HepG2 (cell line): ENCODE measurements around the gene NEK5. TPM values are rescaled to one million over a fixed set of nuclear protein-coding genes. Genes with fewer than 3 reads are reported as not detected.

Experiments used
- ATAC-seq: fragments of 200-7000 bp; cut with Tn5 transposase; 3 replicates; pipeline ENCODE4 v1.9.1; 2020; ENCODE audit warnings: mild to moderate bottlenecking, moderate library complexity
- BruUV-seq: library from RNA; stranded (reverse); fragments of 400-500 nt; replicated peaks from 2 replicates; lab custom pipeline; 2021; lab: Mats Ljungman, UMichigan
- CTCF ChIA-PET: fragments of 300-600 bp; formaldehyde crosslinking; extraction: SDS; loops from one replicate; lab custom pipeline; 2021; ENCODE audit warnings: low total read pairs, inconsistent platforms, low intra/inter-chr PET ratio; lab: Yijun Ruan, JAX
- POLR2A ChIA-PET: fragments of 350-600 bp; sonication (Branson Sonifier 250); formaldehyde crosslinking; loops from one replicate; lab custom pipeline; 2020; ENCODE audit warnings: antibody characterized with exemption, inconsistent platforms; lab: Yijun Ruan, JAX
- DNase-seq: peaks from one replicate; pipeline ENCODE4 v3.0.0-alpha.2; 2015; ENCODE audit warnings: low spot score
- FAIRE-seq: peaks from 3 replicates; lab custom pipeline; 2011; peaks lifted over from hg19 to GRCh38; lab: Jason Lieb, UNC
- H2AFZ ChIP-seq: one replicate; pipeline ENCODE4 v1.6.1; 2011; ENCODE audit warnings: low read length, inconsistent platforms
- H3K27ac ChIP-seq: fragments of 300-600 bp; 3 replicates; pipeline ENCODE4 v1.8.0; 2011; ENCODE audit warnings: mixed run types, mild to moderate bottlenecking, mixed read lengths, low read length, inconsistent platforms; ENCODE audit not compliant: insufficient read depth; ENCODE audit errors: extremely low read length
- H3K27me3 ChIP-seq, 2 experiments: fragments of 200-600 bp in 1 of 2; 2 replicates in 1 of 2; 3 replicates in 1 of 2; pipeline versions ENCODE4 v1.6.0 to v1.8.0; 2011; ENCODE audit warnings: low read length in 2 of 2, mild to moderate bottlenecking in 2 of 2, moderate library complexity in 2 of 2, inconsistent platforms in 1 of 2; ENCODE audit not compliant: insufficient read depth in 2 of 2, control insufficient read depth in 1 of 2
- H3K36me3 ChIP-seq, 2 experiments: fragments of 200-600 bp in 1 of 2; replicated peaks in 1 of 2; 2 replicates in 1 of 2; 3 replicates in 1 of 2; pipeline versions ENCODE4 v1.5.1 to v1.8.0; 2011; ENCODE audit warnings: low read length in 2 of 2, inconsistent platforms in 1 of 2; ENCODE audit not compliant: insufficient read depth in 2 of 2, control insufficient read depth in 1 of 2
- H3K4me1 ChIP-seq: 2 replicates; pipeline ENCODE4 v1.5.1; 2012; ENCODE audit warnings: low read length, inconsistent platforms; ENCODE audit not compliant: insufficient read depth
- H3K4me2 ChIP-seq: 2 replicates; pipeline ENCODE4 v1.6.0; 2011; ENCODE audit warnings: low read depth, low read length, inconsistent platforms
- H3K4me3 ChIP-seq, 3 experiments: fragments of 200-600 bp in 1 of 3; sonication (generic), shearing (Covaris generic) in 1 of 3; replicated peaks in 1 of 3; 2 replicates each; pipeline ENCODE4 v1.5.1; 2011 to 2016; ENCODE audit warnings: low read length in 3 of 3, inconsistent platforms in 2 of 3, low read depth in 2 of 3, mild to moderate bottlenecking in 2 of 3, control low read depth in 1 of 3, mixed read lengths in 1 of 3; ENCODE audit not compliant: insufficient read depth in 1 of 3
- H3K79me2 ChIP-seq: one replicate; pipeline ENCODE4 v1.6.1; 2011; ENCODE audit warnings: low read length, inconsistent platforms; ENCODE audit not compliant: insufficient read depth
- H3K9ac ChIP-seq: 2 replicates; pipeline ENCODE4 v1.6.0; 2011; ENCODE audit warnings: mild to moderate bottlenecking, low read depth, low read length, inconsistent platforms; ENCODE audit not compliant: insufficient read depth
- H3K9me3 ChIP-seq: 2 replicates; pipeline ENCODE4 v1.5.1; 2012; ENCODE audit warnings: mild to moderate bottlenecking, low read length
- H4K20me1 ChIP-seq: 2 replicates; pipeline ENCODE4 v1.6.0; 2011; ENCODE audit warnings: inconsistent platforms, mild to moderate bottlenecking, low read length, moderate library complexity; ENCODE audit not compliant: insufficient read depth
- BCL6 ChIP-seq: IDR thresholded peaks from 2 replicates; pipeline ENCODE4 v1.6.1; 2016; ENCODE audit warnings: missing genetic modification reagents, missing compliant biosample characterization
- KLF16 ChIP-seq, 2 experiments: sonication (generic) in 1 of 2; formaldehyde crosslinking in 1 of 2; IDR thresholded peaks; 2 replicates each; pipeline versions ENCODE4 v1.6.1 to v1.8.0; 2016 to 2023; ENCODE audit warnings: missing genetic modification reagents in 2 of 2, missing compliant biosample characterization in 1 of 2
- MEIS2 ChIP-seq: sonication (generic); formaldehyde crosslinking; IDR thresholded peaks from 2 replicates; pipeline ENCODE4 v1.9.0; 2021; ENCODE audit warnings: mild to moderate bottlenecking, missing genetic modification reagents
- MIXL1 ChIP-seq: IDR thresholded peaks from 2 replicates; pipeline ENCODE4 v1.6.1; 2016
- MTF2 ChIP-seq: sonication (generic); formaldehyde crosslinking; IDR thresholded peaks from 2 replicates; pipeline ENCODE4 v1.5.0; 2020; ENCODE audit warnings: missing genetic modification reagents, borderline replicate concordance
- ZBTB38 ChIP-seq: sonication (generic); formaldehyde crosslinking; IDR thresholded peaks from 2 replicates; pipeline ENCODE4 v1.5.1; 2020; ENCODE audit warnings: mild to moderate bottlenecking, missing genetic modification reagents
- ZIK1 ChIP-seq: sonication (generic); formaldehyde crosslinking; IDR thresholded peaks from 2 replicates; pipeline ENCODE4 v1.5.0; 2020; ENCODE audit warnings: mild to moderate bottlenecking, low read depth, missing genetic modification reagents, borderline replicate concordance
- ZNF431 ChIP-seq: sonication (generic); formaldehyde crosslinking; IDR thresholded peaks from 2 replicates; pipeline ENCODE4 v1.9.0; 2022; ENCODE audit warnings: missing genetic modification reagents, low read depth, mild to moderate bottlenecking, borderline replicate concordance
- ZNF446 ChIP-seq: sonication (generic); formaldehyde crosslinking; IDR thresholded peaks from 2 replicates; pipeline ENCODE4 v1.5.0; 2020; ENCODE audit warnings: mild to moderate bottlenecking, missing genetic modification reagents
- ZNF552 ChIP-seq: sonication (generic); formaldehyde crosslinking; IDR thresholded peaks from 2 replicates; pipeline ENCODE4 v1.9.0; 2022; ENCODE audit warnings: missing genetic modification reagents, mild to moderate bottlenecking, borderline replicate concordance
- ZNF737 ChIP-seq: sonication (generic); formaldehyde crosslinking; IDR thresholded peaks from 2 replicates; pipeline ENCODE4 v1.5.0; 2020; ENCODE audit warnings: missing genetic modification reagents, mild to moderate bottlenecking, borderline replicate concordance
- ZNF773 ChIP-seq: sonication (generic); formaldehyde crosslinking; IDR thresholded peaks from 2 replicates; pipeline ENCODE4 v1.4.0; 2020; ENCODE audit warnings: missing genetic modification reagents, borderline replicate concordance
- ZNF891 ChIP-seq: sonication (generic); formaldehyde crosslinking; IDR thresholded peaks from 2 replicates; pipeline ENCODE4 v1.5.0; 2020; ENCODE audit warnings: mild to moderate bottlenecking, missing genetic modification reagents
- ZSCAN29 ChIP-seq: sonication (generic); formaldehyde crosslinking; conservative IDR thresholded peaks from 2 replicates; pipeline ENCODE4 v1.4.0; 2020; ENCODE audit warnings: mild to moderate bottlenecking, missing genetic modification reagents
- WGBS: methylation state at CpG from one replicate; pipeline ENCODE4 v1.1.6; 2017; ENCODE audit warnings: low lambda C conversion rate; 5-methylcytosine and 5-hydroxymethylcytosine counted together
- in situ Hi-C: cut with HindIII; loops from 2 replicates; pipeline ENCODE4 v1.10.0; 2017; ENCODE audit warnings: low pct_unique_long_range_greater_than_20kb; ENCODE audit not compliant: extremely low pct_ligation_motif_present
- intact Hi-C: fragments of 100-400 bp; cut with micrococcal nuclease; formaldehyde crosslinking; loops from one replicate; pipeline ENCODE4 v1.10.0; 2022; ENCODE audit not compliant: unreplicated experiment
- polyA plus RNA-seq, 8 experiments: library from polyadenylated mRNA; depleted of rRNA in 3 of 8; stranded (reverse) in 7 of 8; unstranded in 1 of 8; fragments of >200 nt; fragmentation: Illumina TruSeq in 4 of 8; extraction: Trizol in 4 of 8; gene quantifications; 2 replicates each; pipeline versions ENCODE4 v1.2.1 to v1.2.3, GENCODE V29; 2011 to 2016; ENCODE audit warnings: low read depth in 4 of 8, missing spikeins in 1 of 8, mixed read lengths in 1 of 8; ENCODE audit not compliant: insufficient read depth in 1 of 8
- total RNA-seq, 5 experiments: library from RNA; depleted of rRNA; stranded (reverse); fragments of >200 nt; fragmentation: Illumina TruSeq; extraction: Trizol; gene quantifications; 2 replicates each; pipeline ENCODE4 v1.2.3, GENCODE V29; 2016; ENCODE audit warnings: low read depth in 1 of 5
- TF ChIP-seq, protein P1 (sequence below): sonication (generic); formaldehyde crosslinking; IDR thresholded peaks from 2 replicates; pipeline ENCODE4 v1.4.0; 2020; ENCODE audit warnings: missing genetic modification reagents, borderline replicate concordance
- TF ChIP-seq, protein P2 (sequence below): sonication (generic); formaldehyde crosslinking; IDR thresholded peaks from 2 replicates; pipeline ENCODE4 v1.5.0; 2020; ENCODE audit warnings: mild to moderate bottlenecking, missing genetic modification reagents, moderate library complexity
- TF ChIP-seq, protein P3 (sequence below): sonication (generic); formaldehyde crosslinking; IDR thresholded peaks from 2 replicates; pipeline ENCODE4 v1.5.0; 2020; ENCODE audit warnings: missing genetic modification reagents

Gene NEK5
- total and polyA plus RNA-seq, 2 of the 13 experiments (the other 11 are each of a cell fraction or from before 2014, with no cell fraction given), result 0.12 to 0.22 TPM

DNA sequence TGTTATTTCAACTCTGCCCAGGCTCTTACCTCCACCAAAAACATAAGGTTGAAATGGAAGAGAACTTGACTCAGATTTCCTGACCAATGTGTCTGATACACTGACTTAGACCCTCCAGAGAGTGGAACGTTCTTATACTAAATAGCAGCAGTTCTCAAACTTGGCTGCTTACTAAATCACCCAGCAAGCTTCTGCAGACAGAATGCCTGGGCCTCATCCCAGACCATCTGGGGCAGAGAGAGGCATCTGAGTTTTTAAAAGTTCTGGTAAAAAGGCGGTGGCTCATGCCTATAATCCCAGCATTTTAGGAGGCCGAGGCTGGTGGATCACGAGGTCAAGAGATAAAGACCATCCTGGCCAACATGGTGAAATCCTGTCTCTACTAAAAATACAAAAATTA lies 46.3 kb downstream of the NEK5 start:
- Histone ChIP-seq H3K27ac (no peak overlapping the region), H3K4me1 (peaks cover 14% of the 10 kb centered on the region), H3K4me3 (no peak overlapping the region), H3K9me3 (no peaks in the 10 kb centered on the region), H4K20me1 (no peaks in the 10 kb centered on the region), H3K9ac (no peak overlapping the region), H3K27me3 (no peaks in the 10 kb centered on the region), H3K4me2 (no peak overlapping the region), H3K79me2 (no peaks in the 10 kb centered on the region), H2AFZ (no peak overlapping the region), H3K36me3 (no peaks in the 10 kb centered on the region)
- 73% methylated on average over 4 of the region's 4 CpGs for WGBS
- in situ Hi-C loops (no loop called here), intact Hi-C loops (no loop called here)
- no peak for ATAC-seq
- no peak for DNase-seq
- ChIA-PET CTCF (no interaction called here), POLR2A (no interaction called here)
- BruUV-seq, result no TSS peak
- no peak for FAIRE-seq
- TF ChIP-seq KLF16 (CRISPR knock-in tag; IDR thresholded peaks at IDR 0.05) (no peak), ZBTB38 (CRISPR knock-in tag) (no peak), MIXL1 (CRISPR knock-in tag) (no peak), ZNF446 (CRISPR knock-in tag) (no peak), BCL6 (no peak), ZNF773 (CRISPR knock-in tag) (no peak), ZNF891 (CRISPR knock-in tag) (no peak), ZNF431 (CRISPR knock-in tag) (no peak), MTF2 (CRISPR knock-in tag) (no peak), ZNF737 (CRISPR knock-in tag) (no peak), ZIK1 (CRISPR knock-in tag) (no peak), MEIS2 (CRISPR knock-in tag) (no peak), ZNF552 (CRISPR knock-in tag) (no peak), ZSCAN29 (CRISPR knock-in tag) (no peak)
- TF ChIP-seq, protein P1, sequence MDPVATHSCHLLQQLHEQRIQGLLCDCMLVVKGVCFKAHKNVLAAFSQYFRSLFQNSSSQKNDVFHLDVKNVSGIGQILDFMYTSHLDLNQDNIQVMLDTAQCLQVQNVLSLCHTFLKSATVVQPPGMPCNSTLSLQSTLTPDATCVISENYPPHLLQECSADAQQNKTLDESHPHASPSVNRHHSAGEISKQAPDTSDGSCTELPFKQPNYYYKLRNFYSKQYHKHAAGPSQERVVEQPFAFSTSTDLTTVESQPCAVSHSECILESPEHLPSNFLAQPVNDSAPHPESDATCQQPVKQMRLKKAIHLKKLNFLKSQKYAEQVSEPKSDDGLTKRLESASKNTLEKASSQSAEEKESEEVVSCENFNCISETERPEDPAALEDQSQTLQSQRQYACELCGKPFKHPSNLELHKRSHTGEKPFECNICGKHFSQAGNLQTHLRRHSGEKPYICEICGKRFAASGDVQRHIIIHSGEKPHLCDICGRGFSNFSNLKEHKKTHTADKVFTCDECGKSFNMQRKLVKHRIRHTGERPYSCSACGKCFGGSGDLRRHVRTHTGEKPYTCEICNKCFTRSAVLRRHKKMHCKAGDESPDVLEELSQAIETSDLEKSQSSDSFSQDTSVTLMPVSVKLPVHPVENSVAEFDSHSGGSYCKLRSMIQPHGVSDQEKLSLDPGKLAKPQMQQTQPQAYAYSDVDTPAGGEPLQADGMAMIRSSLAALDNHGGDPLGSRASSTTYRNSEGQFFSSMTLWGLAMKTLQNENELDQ, result no peak
- TF ChIP-seq, protein P2, sequence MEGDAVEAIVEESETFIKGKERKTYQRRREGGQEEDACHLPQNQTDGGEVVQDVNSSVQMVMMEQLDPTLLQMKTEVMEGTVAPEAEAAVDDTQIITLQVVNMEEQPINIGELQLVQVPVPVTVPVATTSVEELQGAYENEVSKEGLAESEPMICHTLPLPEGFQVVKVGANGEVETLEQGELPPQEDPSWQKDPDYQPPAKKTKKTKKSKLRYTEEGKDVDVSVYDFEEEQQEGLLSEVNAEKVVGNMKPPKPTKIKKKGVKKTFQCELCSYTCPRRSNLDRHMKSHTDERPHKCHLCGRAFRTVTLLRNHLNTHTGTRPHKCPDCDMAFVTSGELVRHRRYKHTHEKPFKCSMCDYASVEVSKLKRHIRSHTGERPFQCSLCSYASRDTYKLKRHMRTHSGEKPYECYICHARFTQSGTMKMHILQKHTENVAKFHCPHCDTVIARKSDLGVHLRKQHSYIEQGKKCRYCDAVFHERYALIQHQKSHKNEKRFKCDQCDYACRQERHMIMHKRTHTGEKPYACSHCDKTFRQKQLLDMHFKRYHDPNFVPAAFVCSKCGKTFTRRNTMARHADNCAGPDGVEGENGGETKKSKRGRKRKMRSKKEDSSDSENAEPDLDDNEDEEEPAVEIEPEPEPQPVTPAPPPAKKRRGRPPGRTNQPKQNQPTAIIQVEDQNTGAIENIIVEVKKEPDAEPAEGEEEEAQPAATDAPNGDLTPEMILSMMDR (CRISPR knock-in tag), result no peak
- TF ChIP-seq, protein P3, sequence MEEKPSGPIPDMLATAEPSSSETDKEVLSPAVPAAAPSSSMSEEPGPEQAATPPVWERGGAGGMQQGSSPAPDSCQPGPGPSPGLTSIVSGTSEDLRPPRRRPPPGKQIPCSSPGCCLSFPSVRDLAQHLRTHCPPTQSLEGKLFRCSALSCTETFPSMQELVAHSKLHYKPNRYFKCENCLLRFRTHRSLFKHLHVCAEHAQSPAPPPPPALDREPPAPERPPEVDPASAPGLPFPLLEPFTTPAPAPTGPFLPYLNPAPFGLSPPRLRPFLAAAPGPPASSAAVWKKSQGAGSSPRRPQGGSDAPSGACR (CRISPR knock-in tag), result no peak
